Smooth muscle cell (in vitro differentiated cells): ENCODE measurements around the gene PHF3. TPM values are rescaled to one million over a fixed set of nuclear protein-coding genes. Genes with fewer than 3 reads are reported as not detected.

Experiments
- DNase-seq: peaks from one replicate; lab custom pipeline; 2025; ENCODE audit not compliant: unreplicated experiment; lab: John Stamatoyannopoulos, UW
- H2AFZ ChIP-seq: fragments of 200-600 bp; sonication (generic); 2 replicates; pipeline ENCODE4 v1.6.0; 2016; ENCODE audit warnings: antibody characterized with exemption, low read depth, mild to moderate bottlenecking
- H3F3A ChIP-seq: fragments of 200-600 bp; sonication (generic); 2 replicates; pipeline ENCODE4 v1.6.0; 2017; ENCODE audit warnings: antibody characterized with exemption, low read depth
- H3K27ac ChIP-seq: fragments of 200-600 bp; sonication (generic); 2 replicates; pipeline ENCODE4 v1.5.1; 2016; ENCODE audit warnings: low read depth, mild to moderate bottlenecking
- H3K27me3 ChIP-seq: fragments of 200-600 bp; sonication (generic); 2 replicates; pipeline ENCODE4 v1.6.1; 2016; ENCODE audit warnings: low read depth, mild to moderate bottlenecking
- H3K36me3 ChIP-seq: fragments of 200-600 bp; sonication (generic); 2 replicates; pipeline ENCODE4 v1.5.1; 2016; ENCODE audit warnings: low read depth
- H3K4me1 ChIP-seq: fragments of 200-600 bp; sonication (generic); 2 replicates; pipeline ENCODE4 v1.5.1; 2016; ENCODE audit warnings: low read depth
- H3K4me2 ChIP-seq: fragments of 200-600 bp; sonication (generic); 2 replicates; pipeline ENCODE4 v1.6.0; 2016; ENCODE audit warnings: mild to moderate bottlenecking
- H3K4me3 ChIP-seq: fragments of 200-600 bp; sonication (generic); 2 replicates; pipeline ENCODE4 v1.5.1; 2016; ENCODE audit warnings: mild to moderate bottlenecking
- H3K79me2 ChIP-seq: fragments of 200-600 bp; sonication (generic); 2 replicates; pipeline ENCODE4 v1.6.0; 2016; ENCODE audit warnings: low read depth, mild to moderate bottlenecking
- H3K9ac ChIP-seq: fragments of 200-600 bp; sonication (generic); 2 replicates; pipeline ENCODE4 v1.6.0; 2016; ENCODE audit warnings: low read depth
- H3K9me3 ChIP-seq: fragments of 200-600 bp; sonication (generic); replicated peaks from 2 replicates; pipeline ENCODE4 v1.5.1; 2016; ENCODE audit warnings: low read depth
- H4K20me1 ChIP-seq: fragments of 200-600 bp; sonication (generic); 2 replicates; pipeline ENCODE4 v1.6.0; 2016; ENCODE audit warnings: low read depth
- CTCF ChIP-seq: fragments of 200-600 bp; sonication (generic); IDR thresholded peaks from 2 replicates; pipeline ENCODE4 v1.5.1; 2017; ENCODE audit warnings: borderline replicate concordance, mild to moderate bottlenecking, antibody characterized with exemption; ENCODE audit not compliant: insufficient read depth, poor library complexity, severe bottlenecking
- WGBS: methylation state at CpG from one replicate; pipeline ENCODE4 v1.1.7; 2016; ENCODE audit warnings: low lambda C conversion rate; 5-methylcytosine and 5-hydroxymethylcytosine counted together
- polyA plus RNA-seq: library from polyadenylated mRNA; unstranded; fragments of >200 nt; fragmentation: Nextera tagmentation; extraction: Ambion mirVana; gene quantifications from 2 replicates; pipeline ENCODE4 v1.2.1, GENCODE V29; 2016
- total RNA-seq: library from RNA; depleted of rRNA; stranded (reverse); fragments of >200 nt; gene quantifications from 2 replicates; pipeline ENCODE4 v1.2.3, GENCODE V29; 2014

Gene PHF3
- total and polyA plus RNA-seq, 2 experiments from 2014 or later = 9.8 to 44.7 TPM

DNA sequence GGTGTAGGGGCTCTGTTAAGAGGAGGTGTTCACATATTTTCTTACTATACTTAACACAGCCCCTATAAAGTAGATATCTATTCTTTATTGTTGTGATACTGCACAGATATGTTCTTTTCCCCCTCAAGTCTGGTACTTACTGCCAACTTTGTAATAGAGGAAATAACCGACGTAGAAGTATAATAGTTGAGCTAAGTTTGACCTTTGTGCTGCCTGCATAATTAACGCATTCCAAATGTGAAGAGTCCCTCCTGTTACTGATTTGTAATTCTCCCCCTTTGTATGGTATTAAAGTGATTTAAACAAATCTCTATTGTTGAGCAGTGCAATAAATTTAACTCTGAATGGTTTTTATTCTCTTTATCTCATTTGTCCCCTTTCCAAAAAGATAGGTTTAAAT is 39.0 kb downstream of the PHF3 start:
- Histone ChIP-seq H2AFZ (no peak overlapping the region), H3K36me3 (no peaks in the 10 kb centered on the region), H4K20me1 (peaks cover 98% of the 10 kb centered on the region), H3K9ac (no peak overlapping the region), H3K27ac (no peak overlapping the region), H3K79me2 (peaks cover 96% of the 10 kb centered on the region), H3F3A (no peaks in the 10 kb centered on the region), H3K4me1 (no peaks in the 10 kb centered on the region), H3K4me2 (no peak overlapping the region), H3K9me3 (no peaks in the 10 kb centered on the region), H3K4me3 (no peak overlapping the region), H3K27me3 (no peaks in the 10 kb centered on the region)
- no peak for DNase-seq
- TF ChIP-seq CTCF = no peak
- WGBS = 94% methylated on average over 3 of the region's 3 CpGs

DNA sequence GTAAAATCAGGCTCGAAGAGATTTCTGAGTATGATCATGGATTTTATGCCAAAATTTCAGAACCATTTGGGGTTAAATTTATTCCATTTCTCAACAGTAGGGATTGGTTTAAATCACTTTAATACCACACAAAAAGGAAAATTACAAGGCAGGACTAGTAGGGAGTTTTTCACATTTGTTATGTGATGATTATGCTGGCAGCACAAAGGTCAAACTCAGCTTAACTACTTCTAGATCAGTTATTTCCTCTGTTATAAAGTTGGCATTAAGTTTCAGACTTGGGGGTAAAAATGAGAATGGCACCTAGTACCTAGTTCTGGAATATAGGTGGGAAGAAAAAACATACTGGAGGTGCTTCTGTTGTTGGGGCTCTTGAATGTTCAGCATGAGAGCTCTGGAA is 39.5 kb downstream of the PHF3 start:
- Histone ChIP-seq H3K9ac (no peak overlapping the region), H2AFZ (no peak overlapping the region), H3F3A (no peaks in the 10 kb centered on the region), H3K4me1 (no peaks in the 10 kb centered on the region), H3K27ac (no peak overlapping the region), H3K27me3 (no peaks in the 10 kb centered on the region), H4K20me1 (peaks cover 95% of the 10 kb centered on the region), H3K79me2 (peaks cover 96% of the 10 kb centered on the region), H3K9me3 (no peaks in the 10 kb centered on the region), H3K36me3 (no peaks in the 10 kb centered on the region), H3K4me3 (no peak overlapping the region), H3K4me2 (no peak overlapping the region)
- no peak for DNase-seq
- WGBS = 100% methylated on average over 1 of the region's 1 CpG
- TF ChIP-seq CTCF = no peak

GRCh38 chr6:63676412-63677114 is 41.0 kb downstream of the PHF3 start:
- H3K4me3 ChIP-seq = no peak overlapping the region
- no peak overlapping the region for H3K27ac ChIP-seq
- no peak overlapping the region for H3K4me2 ChIP-seq
- peaks cover 95% of the 10 kb centered on the region for H4K20me1 ChIP-seq
- peaks cover 96% of the 10 kb centered on the region for H3K79me2 ChIP-seq
- no peaks in the 10 kb centered on the region for H3F3A ChIP-seq
- H3K27me3 ChIP-seq = no peaks in the 10 kb centered on the region
- H3K9me3 ChIP-seq = no peaks in the 10 kb centered on the region
- H3K36me3 ChIP-seq = no peaks in the 10 kb centered on the region
- H3K9ac ChIP-seq = no peak overlapping the region
- no peak for DNase-seq
- no peak for TF ChIP-seq CTCF
- 91% methylated on average over 3 of the region's 3 CpGs for WGBS
- no peak overlapping the region for H2AFZ ChIP-seq
- H3K4me1 ChIP-seq = no peaks in the 10 kb centered on the region

DNA sequence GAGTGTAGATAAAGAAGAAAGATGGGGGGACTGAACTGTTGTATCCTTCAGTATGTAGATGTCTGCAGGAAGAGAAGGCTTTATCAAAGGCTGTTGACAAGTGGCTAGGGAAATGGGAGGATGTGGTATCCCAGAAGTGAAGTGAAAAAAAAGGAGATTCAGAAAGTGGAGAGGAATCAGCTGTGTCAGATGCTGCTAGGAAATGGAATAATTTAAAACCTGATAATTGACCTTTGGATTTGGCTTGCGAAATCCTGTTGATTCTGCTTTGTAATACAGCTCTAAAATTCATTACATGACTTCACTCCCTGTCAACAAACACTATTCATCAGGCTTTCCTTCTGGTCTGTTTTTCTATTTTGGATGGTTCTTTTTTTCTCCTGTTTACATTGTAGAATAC is 41.7 kb downstream of the PHF3 start:
- Histone ChIP-seq H4K20me1 (peaks cover 93% of the 10 kb centered on the region), H3K4me1 (no peaks in the 10 kb centered on the region), H3K36me3 (no peaks in the 10 kb centered on the region), H3K9me3 (no peaks in the 10 kb centered on the region), H3K27me3 (no peaks in the 10 kb centered on the region), H3K4me2 (no peak overlapping the region), H2AFZ (no peak overlapping the region), H3F3A (no peaks in the 10 kb centered on the region), H3K9ac (no peak overlapping the region), H3K79me2 (peaks cover 98% of the 10 kb centered on the region), H3K4me3 (no peak overlapping the region), H3K27ac (no peak overlapping the region)
- DNase-seq = no peak
- 100% methylated on average over 1 of the region's 1 CpG for WGBS
- no peak for TF ChIP-seq CTCF
